HG03064 (cell line): ENCODE results near the gene DGKI.

Experiments
- ATAC-seq: cut with Tn5 transposase; IDR thresholded peaks from one replicate; pipeline ENCODE4 v1.9.1; 2021; ENCODE audit warnings: low read depth; ENCODE audit not compliant: unreplicated experiment

DGKI gene

DNA sequence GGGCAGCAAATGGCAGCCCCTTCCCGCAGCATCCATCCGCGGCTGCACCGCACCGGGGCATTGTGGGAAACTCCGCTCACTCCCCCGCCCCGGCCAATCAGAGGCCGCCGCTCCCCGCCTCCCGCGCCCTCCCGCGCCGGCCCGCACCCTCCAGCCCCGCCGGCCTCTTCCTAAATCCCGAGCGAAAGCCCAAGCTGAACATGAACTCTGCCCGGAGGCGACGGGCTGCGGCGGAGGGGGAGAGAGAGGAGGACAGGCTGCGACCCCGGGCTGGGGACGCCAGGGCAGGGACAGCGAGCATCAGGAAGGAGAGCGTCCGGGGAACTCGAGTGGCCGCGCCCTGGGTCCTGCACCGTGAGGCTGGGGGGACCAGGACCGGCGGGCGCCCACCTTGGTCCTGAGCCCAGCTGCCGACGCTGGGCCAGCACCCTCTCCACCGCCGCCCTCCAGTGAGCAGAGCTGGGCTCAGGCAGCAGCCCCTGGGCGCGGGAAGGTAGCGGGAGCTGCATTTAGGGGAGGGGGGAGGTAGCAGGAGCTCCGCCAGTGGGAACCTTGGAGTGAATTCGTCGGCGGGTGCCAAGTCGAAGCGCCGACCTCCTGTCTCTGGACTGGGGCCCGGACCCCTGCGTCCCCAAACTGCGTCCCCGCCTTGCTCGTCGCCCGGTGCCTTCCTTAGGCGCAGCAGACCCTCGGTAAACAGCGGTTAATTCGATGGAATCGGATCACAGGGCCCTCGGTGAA, at the start of gene DGKI:
Gene DGKI, minus strand, starts transcription at position 148 of the 741 bp plus-strand sequence.
- peak; percentile 45 for ATAC-seq

DNA sequence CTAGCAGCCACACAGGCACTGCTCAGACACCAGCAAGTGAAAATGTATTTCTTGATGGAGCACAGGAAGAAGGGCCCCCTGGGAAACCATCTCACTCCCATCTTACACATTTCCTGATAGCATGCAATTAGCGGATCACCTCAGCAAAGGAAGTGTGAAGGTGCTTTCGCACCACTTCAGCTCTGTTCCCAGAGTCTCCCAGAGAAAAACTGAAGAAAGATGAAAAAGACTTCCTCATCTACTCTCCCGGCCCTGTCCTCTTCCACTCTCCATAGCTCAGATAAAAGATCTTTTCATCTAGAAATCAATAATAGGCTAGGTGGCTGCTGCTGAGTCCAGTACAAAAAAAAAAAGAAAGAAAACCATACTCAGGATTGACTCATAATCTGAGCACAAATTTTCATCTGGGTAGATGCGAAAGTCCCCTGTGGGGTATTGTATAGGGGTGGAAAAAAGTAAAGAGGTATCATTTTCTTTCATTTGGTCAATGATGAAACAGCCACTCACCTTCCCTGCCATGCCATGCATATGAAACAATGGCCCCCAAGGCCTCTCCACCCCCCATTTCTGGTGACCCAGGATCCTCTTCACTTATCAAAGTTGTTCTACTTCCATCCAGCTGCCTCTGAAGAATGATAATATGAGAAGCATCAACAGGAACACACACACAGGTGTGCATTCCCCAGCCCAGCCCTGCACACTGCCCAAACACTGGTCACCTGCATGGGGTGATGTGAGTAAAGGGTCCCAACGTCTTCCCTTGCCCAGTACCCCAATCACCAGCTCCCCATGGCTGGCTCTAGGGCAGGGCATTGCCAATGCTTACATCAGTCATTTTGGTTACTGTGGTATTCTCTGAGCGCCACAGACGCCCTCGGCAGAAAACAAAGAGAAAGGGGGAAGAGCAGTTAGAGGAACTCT, 48.8 kb upstream of the DGKI start:
- ATAC-seq = peak; percentile 65

GRCh38 chr7:137893143-137893742, 46.5 kb upstream of the DGKI start:
- no peak for ATAC-seq

GRCh38 chr7:137891016-137891655, 44.4 kb upstream of the DGKI start:
- ATAC-seq = no peak

DNA sequence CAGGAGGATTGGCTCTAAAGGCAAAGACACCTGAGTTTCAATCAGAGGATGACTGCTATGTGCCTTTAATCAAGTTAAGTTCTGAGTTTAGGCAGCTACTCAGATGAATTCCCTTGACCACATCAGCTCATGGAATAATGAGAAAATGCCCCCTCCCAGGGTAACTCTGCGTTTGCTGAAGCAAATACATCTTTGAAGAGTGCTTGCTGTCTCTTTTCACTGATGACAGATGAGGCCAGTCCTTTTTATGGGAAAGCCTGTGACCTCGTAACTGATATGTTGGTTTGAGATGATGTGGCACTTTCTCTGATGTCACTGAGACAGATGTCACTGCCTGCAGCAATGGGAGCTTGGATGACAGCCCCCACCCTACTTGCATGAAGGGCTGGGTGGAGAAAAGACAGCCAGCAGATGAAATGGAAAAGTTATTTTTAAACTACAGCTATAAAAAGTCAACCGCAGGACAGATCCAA, 43.7 kb upstream of the DGKI start:
- no peak for ATAC-seq

GRCh38 chr7:137888241-137888640, 41.5 kb upstream of the DGKI start:
- ATAC-seq = no peak

GRCh38 chr7:137886746-137887145, 40.0 kb upstream of the DGKI start:
- ATAC-seq = no peak

DNA sequence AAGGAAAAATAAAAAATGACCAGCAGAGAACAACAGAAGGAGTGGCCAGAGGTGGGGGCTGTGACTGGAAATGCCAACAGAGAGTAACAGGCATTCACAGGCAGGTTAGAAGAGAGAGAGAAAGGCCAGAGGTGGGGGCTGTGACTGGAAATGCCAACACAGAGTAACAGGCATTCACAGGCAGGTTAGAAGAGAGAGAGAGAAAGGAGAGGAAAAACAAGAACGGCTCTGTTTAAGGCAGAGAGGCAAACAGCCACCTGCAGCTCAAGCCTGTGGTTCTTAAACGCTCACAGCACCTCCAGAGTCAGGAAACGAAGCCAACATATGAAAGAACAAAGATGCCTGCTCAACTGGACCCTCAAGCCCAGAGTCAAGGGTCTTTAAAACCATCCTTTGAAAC, 39.5 kb upstream of the DGKI start:
- ATAC-seq = no peak

DNA sequence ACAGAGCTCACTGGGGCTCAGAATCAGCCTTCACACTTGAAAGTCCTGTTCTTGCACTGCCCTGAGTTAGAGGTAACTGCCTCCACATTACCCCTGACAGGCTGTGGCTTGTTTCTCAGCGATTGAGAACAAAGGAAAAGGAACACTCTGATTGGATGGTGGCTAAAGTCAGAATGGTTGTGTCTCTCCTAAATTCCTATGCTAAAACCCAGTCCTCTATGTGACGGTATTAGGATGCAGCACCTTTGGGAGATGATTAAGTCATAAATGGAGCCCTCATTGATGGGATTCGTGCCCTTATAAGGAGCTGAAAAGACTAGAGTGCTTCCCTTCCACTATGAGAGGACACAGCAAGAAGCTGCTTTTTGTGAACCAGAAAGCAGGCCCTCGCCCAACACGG, 38.9 kb upstream of the DGKI start:
- ATAC-seq = no peak

DNA sequence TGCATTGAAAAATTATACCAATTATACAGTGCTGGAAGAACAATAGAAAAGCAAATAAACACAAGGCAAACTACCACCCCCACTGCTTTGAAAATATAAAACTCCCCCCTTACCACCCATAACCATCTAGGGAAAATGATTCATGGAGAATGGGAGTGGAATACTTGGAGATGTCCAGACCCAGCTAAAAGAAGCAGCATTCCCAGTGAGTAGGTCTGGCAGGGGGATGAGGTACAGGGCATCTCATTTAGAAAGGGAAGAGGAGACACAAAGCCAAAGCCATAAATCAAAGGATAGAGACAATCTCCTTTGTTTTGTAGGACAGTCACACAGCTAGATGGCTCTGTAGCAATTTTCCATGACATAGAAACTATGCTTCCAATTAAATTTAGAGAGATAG, 36.0 kb upstream of the DGKI start:
- ATAC-seq = no peak

DNA sequence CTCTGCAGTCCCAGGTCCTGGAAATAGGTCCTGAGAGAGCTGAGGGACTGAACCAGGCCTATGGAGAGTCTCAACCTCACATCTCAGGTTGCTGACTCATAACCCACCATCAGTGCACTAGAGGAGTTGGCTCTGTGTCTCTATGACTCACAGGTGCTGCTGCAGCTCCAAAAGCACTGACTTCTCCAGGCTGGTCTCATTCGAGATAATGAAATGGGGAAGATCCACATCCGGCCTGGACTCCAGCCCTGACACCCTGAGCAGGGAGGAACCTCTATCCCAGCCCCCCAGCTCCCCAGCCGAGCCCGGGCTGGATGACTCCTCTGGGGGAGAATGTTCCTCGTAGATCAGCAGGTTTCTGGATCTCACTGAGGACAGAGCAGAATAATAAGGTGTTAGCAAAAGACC, 35.5 kb upstream of the DGKI start:
- no peak for ATAC-seq

GRCh38 chr7:137881607-137882260, 35.0 kb upstream of the DGKI start:
- ATAC-seq = no peak

DNA sequence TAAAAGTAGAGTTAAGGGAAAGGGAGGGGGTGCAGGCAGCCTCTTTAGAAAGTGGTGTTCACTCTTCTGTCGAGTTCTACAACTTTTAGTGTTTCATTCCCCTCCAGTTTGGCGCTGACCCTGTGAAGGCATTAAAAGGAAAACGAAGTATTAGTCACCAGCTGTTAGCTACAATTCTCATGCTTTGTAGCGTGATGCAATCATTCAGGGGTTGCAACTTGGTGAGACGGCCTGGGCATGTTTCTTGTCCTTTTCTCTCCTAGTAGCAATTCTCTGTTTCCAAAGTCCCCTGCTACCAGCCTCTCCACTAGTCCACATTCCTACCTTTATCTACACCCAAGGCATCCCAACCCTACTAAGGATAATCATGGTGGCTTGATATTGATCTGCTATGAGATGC, 33.7 kb upstream of the DGKI start:
- ATAC-seq = no peak

DNA sequence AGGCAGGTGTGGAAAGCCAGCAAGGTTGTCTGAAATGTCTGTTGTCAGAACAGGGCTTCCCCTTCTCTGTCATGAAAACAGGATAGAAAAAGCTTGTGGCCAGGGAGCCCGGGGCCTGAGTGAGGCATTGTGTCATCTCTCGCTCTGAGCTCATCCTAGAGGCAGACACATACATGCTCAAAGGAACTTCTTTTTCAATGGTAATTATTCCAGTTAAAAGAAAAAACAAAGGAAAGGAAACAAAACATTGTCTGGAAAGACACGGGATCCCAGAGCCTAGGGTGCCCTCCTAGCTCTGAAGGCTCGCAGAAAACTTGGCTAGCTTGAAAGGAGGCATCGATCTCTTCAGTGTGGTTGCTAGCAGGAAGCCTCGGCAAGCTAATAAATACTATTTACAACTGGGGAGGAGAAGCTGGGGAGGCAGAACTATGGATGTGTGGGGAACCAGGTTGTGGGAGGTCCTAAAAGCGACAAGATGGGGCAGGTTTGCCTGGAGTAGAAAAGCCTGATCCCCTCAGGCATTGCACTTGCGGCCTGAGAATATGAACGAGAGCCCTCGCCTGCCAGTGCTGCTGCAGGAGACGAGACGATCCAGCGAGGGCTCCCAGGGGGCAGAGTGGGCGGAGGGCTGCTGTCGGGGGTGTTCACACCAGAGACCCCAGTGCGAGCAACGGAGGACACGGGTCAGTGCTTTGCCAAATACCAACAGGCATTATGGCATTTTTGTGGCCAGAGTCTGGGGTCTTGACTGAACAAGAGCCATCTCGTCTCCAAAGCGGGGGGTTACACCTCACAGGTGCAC, 32.8 kb upstream of the DGKI start:
- no peak for ATAC-seq

- ATAC-seq = no peak
Measured at GRCh38 chr7:137878333-137878961, 31.7 kb upstream of the DGKI start.

DNA sequence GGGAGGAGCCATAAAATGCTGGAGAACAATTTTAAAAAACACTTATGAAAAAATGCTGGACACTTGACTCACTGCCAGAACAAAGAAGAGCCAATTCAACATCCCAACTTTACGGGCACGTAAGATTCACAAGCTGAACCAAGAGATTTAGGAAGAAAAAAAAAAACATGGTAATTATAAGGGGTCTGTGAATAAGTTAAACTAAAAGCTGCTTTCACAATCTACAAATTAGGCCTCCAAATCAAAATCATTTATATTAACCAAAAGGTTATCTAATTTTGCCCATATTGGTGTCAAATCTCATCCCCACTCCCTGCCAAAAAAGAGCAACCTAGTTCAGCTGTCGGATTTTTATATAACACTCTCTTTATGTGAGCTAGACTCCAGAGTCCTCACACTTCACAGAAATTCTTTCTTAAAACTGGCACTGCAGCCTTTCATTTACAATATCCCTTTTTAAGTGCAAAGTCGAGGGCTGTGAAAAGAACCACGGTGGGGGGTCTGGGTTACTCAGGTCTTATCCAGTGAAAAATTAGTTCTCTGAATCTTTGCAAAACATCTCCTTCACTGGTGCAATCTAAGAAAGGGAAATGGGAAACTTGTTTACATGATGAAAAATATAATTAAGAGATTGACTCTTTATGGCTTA, 30.4 kb upstream of the DGKI start:
- ATAC-seq = no peak

GRCh38 chr7:137875746-137876145, 29.0 kb upstream of the DGKI start:
- ATAC-seq = no peak

DNA sequence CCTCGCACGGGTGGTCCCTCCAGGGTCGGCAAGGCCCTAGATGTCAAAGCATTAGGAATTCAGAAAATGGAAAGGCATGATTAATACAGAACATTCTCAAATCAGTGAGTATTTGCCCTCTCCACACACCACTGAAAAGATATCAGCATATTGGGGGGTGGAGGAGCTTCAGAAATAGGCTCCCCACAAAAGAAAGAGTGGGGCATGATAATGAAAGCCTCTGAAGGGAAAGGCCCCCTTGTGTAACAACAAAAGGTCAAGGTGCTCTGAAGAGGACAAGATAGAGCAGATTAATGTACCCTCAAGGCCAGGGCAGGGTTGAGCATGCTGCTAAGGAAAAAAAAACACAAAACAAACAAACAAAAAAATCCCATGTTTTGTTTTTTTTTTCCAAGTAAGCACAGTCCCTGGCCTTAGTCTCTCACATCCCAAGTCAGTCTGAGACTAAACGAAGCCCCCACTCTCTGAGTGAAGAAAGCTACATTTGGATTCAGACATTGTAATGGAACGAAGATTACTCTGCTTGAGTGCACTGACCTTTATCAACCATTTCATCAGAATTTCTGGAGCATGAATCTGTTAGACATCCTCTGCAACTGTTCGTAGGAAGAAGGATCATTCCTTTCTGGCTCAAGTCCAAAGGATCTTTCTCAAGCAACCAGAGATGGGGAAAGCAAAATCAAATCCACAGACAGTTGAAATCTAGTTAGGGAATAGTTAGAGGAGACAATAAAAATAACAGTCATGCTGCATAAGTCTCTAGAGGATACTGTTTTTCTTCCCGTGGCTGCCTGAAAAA, 27.4 kb upstream of the DGKI start:
- no peak for ATAC-seq
